Astrocyte (in vitro differentiated cells and primary cell): ENCODE data around the gene ANK3.

ENCODE experiments used
- CTCF ChIP-seq: IDR thresholded peaks from 2 replicates; pipeline ENCODE4 v1.5.1; 2011; ENCODE audit warnings: low read depth, mild to moderate bottlenecking, inconsistent platforms, low read length, moderate library complexity; ENCODE audit not compliant: insufficient read depth
- EZH2 ChIP-seq: IDR thresholded peaks from 2 replicates; pipeline ENCODE4 v1.6.1; 2012; ENCODE audit warnings: mild to moderate bottlenecking, low read length, inconsistent platforms; ENCODE audit not compliant: insufficient read depth

DNA sequence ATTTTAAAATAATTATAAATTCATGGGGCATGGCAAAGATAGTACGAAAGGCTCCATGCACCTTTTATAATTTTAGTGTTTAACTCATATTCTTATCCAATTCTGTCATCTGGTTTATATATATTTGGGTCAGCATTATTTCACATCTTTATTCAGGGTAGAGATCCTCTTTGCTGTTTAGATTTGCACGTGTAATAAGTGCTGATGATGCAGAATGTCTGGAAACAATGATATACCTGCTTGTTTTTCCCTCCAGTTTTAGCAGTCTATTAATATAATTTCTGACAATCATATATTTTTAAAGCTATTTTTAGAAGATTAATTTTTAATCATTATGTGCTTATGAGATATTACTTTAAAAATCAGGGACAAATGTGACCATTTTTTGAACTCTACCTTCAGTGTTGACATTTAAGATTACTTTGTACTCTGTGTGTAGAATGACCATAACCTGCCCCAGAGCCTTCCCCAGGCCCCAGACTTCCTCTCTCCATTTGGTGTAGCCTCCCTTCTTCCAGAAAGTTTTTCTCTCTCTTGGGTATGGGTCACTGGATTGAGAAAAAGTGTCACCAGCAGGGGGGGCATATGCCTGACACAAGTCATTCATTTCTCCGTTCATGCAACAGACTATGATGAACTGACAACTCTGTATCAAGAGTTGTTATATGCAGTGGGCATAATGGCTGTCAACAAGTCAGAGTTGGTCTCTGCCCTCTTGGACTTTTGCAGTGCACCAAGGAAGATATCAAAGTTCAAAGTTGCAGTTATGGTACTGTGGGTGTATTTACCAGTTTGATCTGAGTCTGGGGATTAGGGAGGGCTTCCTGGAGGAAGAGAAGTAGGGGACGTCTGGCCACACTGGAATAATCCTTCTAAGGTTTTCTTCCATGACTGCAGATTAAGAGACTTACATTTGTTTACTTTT lies 290.7 kb downstream of the ANK3 start:
- TF ChIP-seq CTCF (peak; percentile 30), EZH2 (no peak)
